Glutamatergic neuron (in vitro differentiated cells): Measurements from ENCODE around the gene PLCB4. TPM values are rescaled to one million over a fixed set of nuclear protein-coding genes. Genes with fewer than 3 reads are reported as not detected.
A peak's percentile ranks its signal among the peaks of the same experiment; 100 is the strongest.

Experiments used
- DNase-seq: peaks from one replicate; pipeline ENCODE4 v3.0.0; 2022
- H3K27ac Mint-ChIP-seq: one replicate; pipeline ENCODE4 v1.8.0; 2020; ENCODE audit warnings: mild to moderate bottlenecking, mixed read lengths, inconsistent platforms; ENCODE audit not compliant: unreplicated experiment
- H3K27me3 Mint-ChIP-seq: one replicate; pipeline ENCODE4 v1.8.0; 2020; ENCODE audit warnings: mild to moderate bottlenecking, moderate library complexity, mixed read lengths, inconsistent platforms; ENCODE audit not compliant: unreplicated experiment
- H3K36me3 Mint-ChIP-seq: one replicate; pipeline ENCODE4 v1.8.0; 2020; ENCODE audit warnings: mild to moderate bottlenecking, mixed read lengths, inconsistent platforms; ENCODE audit not compliant: unreplicated experiment
- H3K4me1 Mint-ChIP-seq: one replicate; pipeline ENCODE4 v1.8.0; 2020; ENCODE audit warnings: mild to moderate bottlenecking, low read depth, mixed read lengths, inconsistent platforms; ENCODE audit not compliant: unreplicated experiment
- H3K4me3 Mint-ChIP-seq: one replicate; pipeline ENCODE4 v1.8.0; 2020; ENCODE audit warnings: mild to moderate bottlenecking, mixed read lengths, inconsistent platforms; ENCODE audit not compliant: unreplicated experiment
- H3K9me3 Mint-ChIP-seq: one replicate; pipeline ENCODE4 v1.8.0; 2020; ENCODE audit warnings: mild to moderate bottlenecking, moderate library complexity, mixed read lengths, inconsistent platforms; ENCODE audit not compliant: unreplicated experiment
- CTCF ChIP-seq: fragments of 200-600 bp; sonication (generic); IDR thresholded peaks from one replicate; pipeline ENCODE4 v1.5.0; 2021; ENCODE audit not compliant: partially characterized antibody, unreplicated experiment
- total RNA-seq: library from RNA; stranded (reverse); fragmentation: NEBNext Ultra II Directional; extraction: Animal tissue kit (Norgen Biotek cat#: 25700); gene quantifications from one replicate; pipeline ENCODE4 v1.2.1, GENCODE V29; 2021; ENCODE audit not compliant: unreplicated experiment

PLCB4 gene
- total RNA-seq, 1 donor from 2014 or later, result 28.9 TPM

- TF ChIP-seq CTCF, result peak; percentile 41
- peak overlapping the region; percentile 34 for H3K4me3 Mint-ChIP-seq
- DNase-seq, result peak; percentile 25
- H3K9me3 Mint-ChIP-seq, result no peaks in the 10 kb centered on the region
- H3K27me3 Mint-ChIP-seq, result peaks cover 3% of the 10 kb centered on the region
- peak overlapping the region; percentile 82 for H3K27ac Mint-ChIP-seq
- H3K36me3 Mint-ChIP-seq, result no peaks in the 10 kb centered on the region
- H3K4me1 Mint-ChIP-seq, result peaks cover 16% of the 10 kb centered on the region
Measured at GRCh38 chr20:9359561-9360308, 290.8 kb downstream of the PLCB4 start.

DNA sequence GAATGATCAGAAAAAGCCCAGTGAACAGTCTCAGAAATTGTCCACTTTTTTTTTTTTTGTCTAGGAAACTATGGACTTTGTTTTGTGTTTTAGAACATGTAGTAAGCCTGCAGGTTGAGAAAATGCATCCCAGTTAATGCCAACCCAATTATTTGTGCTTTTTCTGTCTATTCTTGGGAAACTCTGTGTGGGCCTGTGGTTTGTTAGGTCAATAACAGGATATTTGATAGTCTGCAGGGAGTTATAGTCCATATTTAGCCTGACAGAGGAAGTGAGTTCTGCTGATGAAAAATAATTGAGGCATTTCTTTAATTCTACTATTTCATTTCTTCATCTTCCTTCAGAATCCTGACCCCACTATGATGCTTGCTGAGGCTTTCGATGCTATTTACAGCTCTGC is 291.5 kb downstream of the PLCB4 start:
- H3K9me3 Mint-ChIP-seq, result no peaks in the 10 kb centered on the region
- peak overlapping the region; percentile 82 for H3K27ac Mint-ChIP-seq
- DNase-seq, result no peak
- no peak for TF ChIP-seq CTCF
- peaks cover 16% of the 10 kb centered on the region for H3K4me1 Mint-ChIP-seq
- no peaks in the 10 kb centered on the region for H3K36me3 Mint-ChIP-seq
- no peak overlapping the region for H3K4me3 Mint-ChIP-seq
- peaks cover 3% of the 10 kb centered on the region for H3K27me3 Mint-ChIP-seq

GRCh38 chr20:9363673-9364072 is 294.8 kb downstream of the PLCB4 start:
- no peaks in the 10 kb centered on the region for H3K36me3 Mint-ChIP-seq
- TF ChIP-seq CTCF, result no peak
- no peak overlapping the region for H3K4me3 Mint-ChIP-seq
- peaks cover 3% of the 10 kb centered on the region for H3K27me3 Mint-ChIP-seq
- H3K27ac Mint-ChIP-seq, result no peak overlapping the region
- no peak for DNase-seq
- H3K4me1 Mint-ChIP-seq, result peaks cover 14% of the 10 kb centered on the region
- H3K9me3 Mint-ChIP-seq, result no peaks in the 10 kb centered on the region

DNA sequence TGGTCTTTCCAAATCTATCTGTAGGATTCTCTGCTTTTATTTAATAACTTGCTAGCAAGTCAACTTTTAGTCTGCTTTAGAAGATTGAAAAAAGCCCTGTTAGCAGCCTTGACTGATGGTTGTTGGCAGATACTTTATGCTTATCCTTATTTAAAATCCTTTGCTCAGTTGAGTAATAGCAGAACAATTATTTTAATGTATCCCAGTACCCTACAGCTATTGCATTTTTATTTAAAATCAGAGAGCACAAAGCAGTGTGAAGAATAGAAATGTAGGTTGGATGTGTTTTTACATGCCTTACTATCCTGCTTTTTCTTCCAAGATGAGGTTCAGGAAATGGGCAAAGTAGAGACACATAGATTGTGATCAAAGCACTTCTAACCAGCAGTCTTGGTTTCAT is 298.4 kb downstream of the PLCB4 start:
- DNase-seq, result no peak
- H3K27me3 Mint-ChIP-seq, result no peaks in the 10 kb centered on the region
- no peaks in the 10 kb centered on the region for H3K4me1 Mint-ChIP-seq
- H3K4me3 Mint-ChIP-seq, result no peak overlapping the region
- no peaks in the 10 kb centered on the region for H3K9me3 Mint-ChIP-seq
- H3K27ac Mint-ChIP-seq, result no peak overlapping the region
- no peak for TF ChIP-seq CTCF
- peaks cover 7% of the 10 kb centered on the region for H3K36me3 Mint-ChIP-seq

DNA sequence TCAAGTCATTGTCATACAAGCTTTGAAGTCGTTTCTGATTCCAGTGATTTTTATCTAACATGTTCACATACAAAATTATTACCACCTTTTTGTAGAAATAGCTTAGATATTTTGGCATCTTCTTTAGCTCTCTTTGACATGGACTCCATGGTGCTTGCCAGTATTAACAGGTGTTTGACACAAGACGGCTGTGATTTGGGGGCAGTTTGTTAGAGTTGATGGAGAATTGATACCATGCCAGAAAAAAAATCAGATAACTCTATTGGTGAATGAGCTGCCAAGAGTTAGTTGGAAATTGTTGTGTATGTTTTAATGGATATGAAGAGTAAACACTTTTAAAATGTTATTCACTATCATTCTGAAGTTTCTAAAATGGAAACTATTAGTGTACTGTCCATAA is 298.9 kb downstream of the PLCB4 start:
- Mint-ChIP-seq H3K27me3 (no peaks in the 10 kb centered on the region), H3K4me3 (no peak overlapping the region), H3K4me1 (no peaks in the 10 kb centered on the region), H3K36me3 (peaks cover 7% of the 10 kb centered on the region), H3K27ac (no peak overlapping the region), H3K9me3 (no peaks in the 10 kb centered on the region)
- no peak for TF ChIP-seq CTCF
- no peak for DNase-seq
